Measurements from ENCODE around the gene HMGXB4. TPM values are rescaled to one million over a fixed set of nuclear protein-coding genes. Genes with fewer than 3 reads are reported as not detected.

Gene HMGXB4
- total RNA-seq, 1 donor from 2014 or later, result 16.7 TPM

- no peak overlapping the region for H3K27ac ChIP-seq (ENCODE audit: low read depth, low read length)
- Mint-ChIP-seq H3K4me1 (ENCODE audit: low read depth, unreplicated experiment) (peaks cover 3% of the 10 kb centered on the region), H3K4me3 (ENCODE audit: unreplicated experiment) (no peak overlapping the region), H3K27ac (ENCODE audit: unreplicated experiment) (no peak overlapping the region), H3K9me3 (ENCODE audit: unreplicated experiment) (peaks cover 2% of the 10 kb centered on the region), H3K27me3 (ENCODE audit: low read depth, unreplicated experiment) (peaks cover 35% of the 10 kb centered on the region), H3K36me3 (ENCODE audit: low read depth, unreplicated experiment) (no peaks in the 10 kb centered on the region)
- no peak for TF ChIP-seq EZH2 (IDR thresholded peaks at IDR 0.05; ENCODE audit: insufficient read depth, low read length)
- TF ChIP-seq, protein P1, sequence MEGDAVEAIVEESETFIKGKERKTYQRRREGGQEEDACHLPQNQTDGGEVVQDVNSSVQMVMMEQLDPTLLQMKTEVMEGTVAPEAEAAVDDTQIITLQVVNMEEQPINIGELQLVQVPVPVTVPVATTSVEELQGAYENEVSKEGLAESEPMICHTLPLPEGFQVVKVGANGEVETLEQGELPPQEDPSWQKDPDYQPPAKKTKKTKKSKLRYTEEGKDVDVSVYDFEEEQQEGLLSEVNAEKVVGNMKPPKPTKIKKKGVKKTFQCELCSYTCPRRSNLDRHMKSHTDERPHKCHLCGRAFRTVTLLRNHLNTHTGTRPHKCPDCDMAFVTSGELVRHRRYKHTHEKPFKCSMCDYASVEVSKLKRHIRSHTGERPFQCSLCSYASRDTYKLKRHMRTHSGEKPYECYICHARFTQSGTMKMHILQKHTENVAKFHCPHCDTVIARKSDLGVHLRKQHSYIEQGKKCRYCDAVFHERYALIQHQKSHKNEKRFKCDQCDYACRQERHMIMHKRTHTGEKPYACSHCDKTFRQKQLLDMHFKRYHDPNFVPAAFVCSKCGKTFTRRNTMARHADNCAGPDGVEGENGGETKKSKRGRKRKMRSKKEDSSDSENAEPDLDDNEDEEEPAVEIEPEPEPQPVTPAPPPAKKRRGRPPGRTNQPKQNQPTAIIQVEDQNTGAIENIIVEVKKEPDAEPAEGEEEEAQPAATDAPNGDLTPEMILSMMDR (IDR thresholded peaks at IDR 0.05; ENCODE audit: insufficient read depth, low read depth, low read length), result no peak
- H3K27me3 ChIP-seq (ENCODE audit: insufficient read depth, low read length), result peaks cover 11% of the 10 kb centered on the region
- no peaks in the 10 kb centered on the region for H4K20me1 ChIP-seq (ENCODE audit: insufficient read depth, low read length)
- DNase-seq (ENCODE audit: low read depth) (no peak), FAIRE-seq (no peak)
- no peaks in the 10 kb centered on the region for H3K9me3 ChIP-seq (ENCODE audit: insufficient read depth, low read depth, low read length)
- H3K4me3 ChIP-seq (ENCODE audit: insufficient read depth, low read depth, low read length), result no peak overlapping the region
- H3K79me2 ChIP-seq (ENCODE audit: insufficient read depth, low read length), result no peaks in the 10 kb centered on the region
- no peaks in the 10 kb centered on the region for H3K4me1 ChIP-seq (ENCODE audit: insufficient read depth, low read length)
- H2AFZ ChIP-seq (ENCODE audit: low read depth, low read length), result no peak overlapping the region
- no peak overlapping the region for H3K4me2 ChIP-seq (ENCODE audit: low read length)
- H3K9ac ChIP-seq (ENCODE audit: low read length), result no peak overlapping the region
- no peaks in the 10 kb centered on the region for H3K36me3 ChIP-seq (ENCODE audit: insufficient read depth, low read length)
These were observed 32.3 kb upstream of the HMGXB4 start for GRCh38 chr22:35225010-35225409.

DNA sequence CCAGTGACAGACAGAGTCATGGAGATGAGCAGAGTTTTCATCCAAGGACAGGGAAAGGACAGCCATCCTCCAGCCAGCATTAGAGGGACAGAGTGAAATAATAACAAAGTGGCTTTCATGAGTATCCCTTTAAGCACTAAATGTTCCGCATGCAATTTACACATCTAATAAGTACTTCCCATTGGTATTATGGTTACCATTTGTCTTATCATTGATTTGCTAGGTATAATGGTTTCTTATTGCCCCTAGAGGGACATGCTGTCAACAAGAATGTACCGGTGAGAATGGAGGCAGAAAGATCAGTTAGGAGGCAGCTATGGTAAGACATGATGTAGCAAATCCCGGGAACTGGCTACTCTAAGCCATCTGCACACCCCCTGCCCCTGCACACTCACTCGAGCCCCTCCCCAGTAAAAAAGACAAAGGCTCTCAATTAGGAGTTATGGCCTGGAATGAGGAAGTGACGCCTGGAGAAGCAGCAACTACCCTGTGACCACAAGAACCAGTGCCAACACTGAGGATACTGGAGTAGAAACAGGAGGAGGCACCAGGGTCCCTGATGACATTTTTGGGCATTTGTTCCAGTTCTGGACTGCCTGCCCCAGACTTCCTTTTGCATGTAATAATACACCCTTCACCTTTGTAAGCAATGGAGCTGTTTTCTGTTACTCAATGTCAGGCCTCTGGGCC, 30.2 kb upstream of the HMGXB4 start:
- H3K4me1 ChIP-seq (ENCODE audit: insufficient read depth, low read length), result no peaks in the 10 kb centered on the region
- no peaks in the 10 kb centered on the region for H3K36me3 ChIP-seq (ENCODE audit: insufficient read depth, low read length)
- no peak overlapping the region for H3K4me3 ChIP-seq (ENCODE audit: insufficient read depth, low read depth, low read length)
- H3K9me3 ChIP-seq (ENCODE audit: insufficient read depth, low read depth, low read length), result no peaks in the 10 kb centered on the region
- DNase-seq (ENCODE audit: low read depth) (no peak), FAIRE-seq (no peak)
- H3K27ac ChIP-seq (ENCODE audit: low read depth, low read length), result no peak overlapping the region
- no peaks in the 10 kb centered on the region for H4K20me1 ChIP-seq (ENCODE audit: insufficient read depth, low read length)
- Mint-ChIP-seq H3K4me1 (ENCODE audit: low read depth, unreplicated experiment) (peaks cover 2% of the 10 kb centered on the region), H3K27ac (ENCODE audit: unreplicated experiment) (no peak overlapping the region), H3K4me3 (ENCODE audit: unreplicated experiment) (no peak overlapping the region), H3K36me3 (ENCODE audit: low read depth, unreplicated experiment) (no peaks in the 10 kb centered on the region), H3K27me3 (ENCODE audit: low read depth, unreplicated experiment) (peaks cover 42% of the 10 kb centered on the region), H3K9me3 (ENCODE audit: unreplicated experiment) (peaks cover 2% of the 10 kb centered on the region)
- H2AFZ ChIP-seq (ENCODE audit: low read depth, low read length), result no peak overlapping the region
- H3K4me2 ChIP-seq (ENCODE audit: low read length), result no peak overlapping the region
- peaks cover 9% of the 10 kb centered on the region for H3K27me3 ChIP-seq (ENCODE audit: insufficient read depth, low read length)
- TF ChIP-seq, protein P1 (IDR thresholded peaks at IDR 0.05; ENCODE audit: insufficient read depth, low read depth, low read length), result no peak
- TF ChIP-seq EZH2 (IDR thresholded peaks at IDR 0.05; ENCODE audit: insufficient read depth, low read length), result no peak
- H3K79me2 ChIP-seq (ENCODE audit: insufficient read depth, low read length), result no peaks in the 10 kb centered on the region
- H3K9ac ChIP-seq (ENCODE audit: low read length), result no peak overlapping the region

GRCh38 chr22:35229865-35230264, 27.4 kb upstream of the HMGXB4 start:
- Mint-ChIP-seq H3K36me3 (ENCODE audit: low read depth, unreplicated experiment) (no peaks in the 10 kb centered on the region), H3K4me3 (ENCODE audit: unreplicated experiment) (no peak overlapping the region), H3K27ac (ENCODE audit: unreplicated experiment) (no peak overlapping the region), H3K9me3 (ENCODE audit: unreplicated experiment) (peaks cover 2% of the 10 kb centered on the region), H3K4me1 (ENCODE audit: low read depth, unreplicated experiment) (peaks cover 2% of the 10 kb centered on the region), H3K27me3 (ENCODE audit: low read depth, unreplicated experiment) (peaks cover 45% of the 10 kb centered on the region)
- no peak for DNase-seq (ENCODE audit: low read depth)
- H3K4me1 ChIP-seq (ENCODE audit: insufficient read depth, low read length), result no peaks in the 10 kb centered on the region
- H3K27ac ChIP-seq (ENCODE audit: low read depth, low read length), result no peak overlapping the region
- H3K36me3 ChIP-seq (ENCODE audit: insufficient read depth, low read length), result no peaks in the 10 kb centered on the region
- no peak overlapping the region for H2AFZ ChIP-seq (ENCODE audit: low read depth, low read length)
- H3K9me3 ChIP-seq (ENCODE audit: insufficient read depth, low read depth, low read length), result no peaks in the 10 kb centered on the region
- H4K20me1 ChIP-seq (ENCODE audit: insufficient read depth, low read length), result no peaks in the 10 kb centered on the region
- no peak for TF ChIP-seq EZH2 (IDR thresholded peaks at IDR 0.05; ENCODE audit: insufficient read depth, low read length)
- H3K9ac ChIP-seq (ENCODE audit: low read length), result no peak overlapping the region
- FAIRE-seq, result no peak
- peaks cover 12% of the 10 kb centered on the region for H3K27me3 ChIP-seq (ENCODE audit: insufficient read depth, low read length)
- H3K4me2 ChIP-seq (ENCODE audit: low read length), result no peak overlapping the region
- H3K4me3 ChIP-seq (ENCODE audit: insufficient read depth, low read depth, low read length), result no peak overlapping the region
- no peaks in the 10 kb centered on the region for H3K79me2 ChIP-seq (ENCODE audit: insufficient read depth, low read length)
